HepG2 (cell line): ENCODE data around the gene SMYD5. TPM values are rescaled to one million over a fixed set of nuclear protein-coding genes. Genes with fewer than 3 reads are reported as not detected.

ENCODE experiments used
- ARNT ChIP-seq: fragments of 450-650 bp; IDR thresholded peaks from 2 replicates; pipeline ENCODE4 v1.6.1; 2017
- CHD4 ChIP-seq: fragments of 200-600 bp; sonication (generic); IDR thresholded peaks from 2 replicates; pipeline ENCODE4 v1.7.0; 2017; ENCODE audit warnings: mild to moderate bottlenecking, low read length, borderline replicate concordance
- ELF4 ChIP-seq: sonication (generic); formaldehyde crosslinking; IDR thresholded peaks from 2 replicates; pipeline ENCODE4 v1.5.0; 2020; ENCODE audit warnings: missing genetic modification reagents, mild to moderate bottlenecking, moderate library complexity, borderline replicate concordance
- JUN ChIP-seq: sonication (generic); formaldehyde crosslinking; IDR thresholded peaks from 2 replicates; pipeline ENCODE4 v1.4.0; 2020; ENCODE audit warnings: mild to moderate bottlenecking, missing genetic modification reagents
- JUNB ChIP-seq: sonication (generic); formaldehyde crosslinking; IDR thresholded peaks from 2 replicates; pipeline ENCODE4 v1.8.0; 2022; ENCODE audit warnings: missing genetic modification reagents, mild to moderate bottlenecking, borderline replicate concordance
- MAX ChIP-seq: IDR thresholded peaks from 2 replicates; pipeline ENCODE4 v1.6.1; 2012; ENCODE audit warnings: inconsistent platforms
- MED13 ChIP-seq: sonication (generic); formaldehyde crosslinking; IDR thresholded peaks from 2 replicates; pipeline ENCODE4 v1.5.0; 2020; ENCODE audit warnings: missing genetic modification reagents
- MYNN ChIP-seq: sonication (generic); formaldehyde crosslinking; IDR thresholded peaks from 2 replicates; pipeline ENCODE4 v1.4.0; 2020; ENCODE audit warnings: mild to moderate bottlenecking, low read depth, missing genetic modification reagents
- NCOA5 ChIP-seq: sonication (generic); formaldehyde crosslinking; IDR thresholded peaks from 2 replicates; pipeline ENCODE4 v1.4.0; 2020; ENCODE audit warnings: missing genetic modification reagents
- NR2F6 ChIP-seq, 2 experiments: IDR thresholded peaks; 2 replicates each; pipeline ENCODE4 v1.6.1; 2016; ENCODE audit warnings: antibody characterized with exemption in 1 of 2, mild to moderate bottlenecking in 1 of 2
- PAWR ChIP-seq: sonication (generic); formaldehyde crosslinking; IDR thresholded peaks from 2 replicates; pipeline ENCODE4 v1.4.0; 2020; ENCODE audit warnings: missing genetic modification reagents, mild to moderate bottlenecking, borderline replicate concordance
- PHF5A ChIP-seq: IDR thresholded peaks from one replicate; pipeline ENCODE4 v1.6.1; 2018; ENCODE audit warnings: low read depth, missing genetic modification reagents; ENCODE audit not compliant: unreplicated experiment
- PLRG1 ChIP-seq: fragments of 450-650 bp; conservative IDR thresholded peaks from 2 replicates; pipeline ENCODE4 v1.6.1; 2016
- PRPF4 ChIP-seq: fragments of 200-400 bp; formaldehyde crosslinking; IDR thresholded peaks from 2 replicates; pipeline ENCODE4 v1.6.1; 2016; ENCODE audit warnings: low read length, low read depth; ENCODE audit not compliant: poor library complexity, severe bottlenecking
- RNF2 ChIP-seq: fragments of 450-650 bp; conservative IDR thresholded peaks from 2 replicates; pipeline ENCODE4 v1.6.1; 2016; ENCODE audit warnings: low read depth
- SAP130 ChIP-seq: IDR thresholded peaks from 2 replicates; pipeline ENCODE4 v1.6.1; 2016; ENCODE audit warnings: low read depth
- SRSF1 ChIP-seq: fragments of 200-400 bp; formaldehyde crosslinking; optimal IDR thresholded peaks from 2 replicates; pipeline ENCODE3; 2017; ENCODE audit warnings: mild to moderate bottlenecking, low read depth, low read length, moderate library complexity
- THYN1 ChIP-seq: sonication (generic); formaldehyde crosslinking; IDR thresholded peaks from 2 replicates; pipeline ENCODE4 v1.8.1; 2023; ENCODE audit warnings: low read depth, mild to moderate bottlenecking, moderate library complexity, missing genetic modification reagents, borderline replicate concordance
- ZEB1 ChIP-seq: IDR thresholded peaks from 2 replicates; pipeline ENCODE4 v1.6.1; 2012; ENCODE audit warnings: mild to moderate bottlenecking, low read depth, inconsistent platforms; ENCODE audit not compliant: insufficient replicate concordance
- ZKSCAN5 ChIP-seq: sonication (generic); formaldehyde crosslinking; IDR thresholded peaks from 2 replicates; pipeline ENCODE4 v1.5.1; 2020; ENCODE audit warnings: mild to moderate bottlenecking, missing genetic modification reagents
- ZNF234 ChIP-seq: sonication (generic); formaldehyde crosslinking; conservative IDR thresholded peaks from 2 replicates; pipeline ENCODE4 v1.5.1; 2020; ENCODE audit warnings: mild to moderate bottlenecking, missing genetic modification reagents
- ZNF33B ChIP-seq: sonication (generic); formaldehyde crosslinking; IDR thresholded peaks from 2 replicates; pipeline ENCODE4 v1.5.1; 2020; ENCODE audit warnings: mild to moderate bottlenecking, missing genetic modification reagents
- ZNF350 ChIP-seq: sonication (generic); formaldehyde crosslinking; IDR thresholded peaks from 2 replicates; pipeline ENCODE4 v1.4.0; 2020; ENCODE audit warnings: mild to moderate bottlenecking, low read depth, missing genetic modification reagents, borderline replicate concordance
- ZNF563 ChIP-seq: sonication (generic); formaldehyde crosslinking; IDR thresholded peaks from 2 replicates; pipeline ENCODE4 v1.8.0; 2022; ENCODE audit warnings: mild to moderate bottlenecking, moderate library complexity, missing genetic modification reagents
- ZNF607 ChIP-seq: sonication (generic); formaldehyde crosslinking; IDR thresholded peaks from 2 replicates; pipeline ENCODE4 v1.5.1; 2020; ENCODE audit warnings: missing genetic modification reagents, mild to moderate bottlenecking, borderline replicate concordance
- ZXDC ChIP-seq: sonication (generic); formaldehyde crosslinking; IDR thresholded peaks from 2 replicates; pipeline ENCODE4 v1.5.0; 2020; ENCODE audit warnings: mild to moderate bottlenecking, missing genetic modification reagents
- polyA plus RNA-seq, 8 experiments: library from polyadenylated mRNA; depleted of rRNA in 3 of 8; stranded (reverse) in 7 of 8; unstranded in 1 of 8; fragments of >200 nt; fragmentation: Illumina TruSeq in 4 of 8; extraction: Trizol in 4 of 8; gene quantifications; 2 replicates each; pipeline versions ENCODE4 v1.2.1 to v1.2.3, GENCODE V29; 2011 to 2016; ENCODE audit warnings: low read depth in 4 of 8, missing spikeins in 1 of 8, mixed read lengths in 1 of 8; ENCODE audit not compliant: insufficient read depth in 1 of 8
- total RNA-seq, 5 experiments: library from RNA; depleted of rRNA; stranded (reverse); fragments of >200 nt; fragmentation: Illumina TruSeq; extraction: Trizol; gene quantifications; 2 replicates each; pipeline ENCODE4 v1.2.3, GENCODE V29; 2016; ENCODE audit warnings: low read depth in 1 of 5
- TF ChIP-seq, protein P1 (sequence below): sonication (generic); formaldehyde crosslinking; IDR thresholded peaks from 2 replicates; pipeline ENCODE4 v1.4.0; 2020; ENCODE audit warnings: missing genetic modification reagents

Gene SMYD5
- total and polyA plus RNA-seq, 2 of the 13 experiments (the other 11 are each of a cell fraction or from before 2014, with no cell fraction given), result 55.8 to 70.4 TPM

DNA sequence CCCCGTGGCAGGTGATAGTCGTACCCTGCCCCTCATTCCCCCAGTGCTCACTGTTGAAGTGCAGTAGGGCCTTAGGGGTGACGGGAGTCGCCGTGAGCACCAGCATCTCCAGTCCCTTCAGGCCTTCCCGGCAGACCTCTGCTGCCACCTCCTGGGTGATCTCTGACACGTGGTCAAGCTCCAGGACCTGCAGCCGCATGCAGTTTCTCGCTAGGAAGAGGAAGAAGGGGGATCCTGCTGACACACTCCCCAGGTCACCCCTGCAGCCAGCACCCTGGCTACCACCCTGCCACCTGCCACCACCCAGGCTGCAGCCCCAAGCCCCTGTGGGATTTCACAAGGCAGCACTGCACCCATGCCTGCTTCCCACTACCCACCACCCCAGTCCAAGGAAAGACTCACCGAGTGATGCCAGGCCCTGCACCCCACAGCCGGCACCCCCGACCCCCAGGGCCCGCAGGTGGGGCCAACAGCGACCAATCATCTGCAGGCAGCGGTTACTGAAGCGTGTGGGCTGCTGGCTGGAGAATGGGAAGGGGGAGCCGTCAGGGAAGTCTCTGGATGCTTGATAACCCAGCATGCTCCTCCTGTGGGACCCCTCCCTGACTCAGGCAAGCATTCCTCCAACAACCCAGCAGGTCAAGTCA lies 46.4 kb downstream of the SMYD5 start (continued):
- TF ChIP-seq ZXDC (no peak), MED13 (CRISPR knock-in tag) (no peak), RNF2 (no peak), ZNF350 (CRISPR knock-in tag) (0 out of 2 replicates have a peak, but pooled peaks have one; percentile 35), ZEB1 (no peak), MAX (peak; percentile 93), SRSF1 (peak; percentile 29), MYNN (CRISPR knock-in tag) (no peak), ZNF607 (CRISPR knock-in tag) (no peak), PHF5A (no peak), ZNF234 (CRISPR knock-in tag) (no peak), ZKSCAN5 (CRISPR knock-in tag) (no peak), ZNF33B (CRISPR knock-in tag) (no peak), NCOA5 (CRISPR knock-in tag) (no peak), JUN (CRISPR knock-in tag) (no peak), NR2F6 (IDR thresholded peaks at IDR 0.05) (no peak), NR2F6 (CRISPR knock-in tag; IDR thresholded peaks at IDR 0.05) (peak; percentile 7; the same call in 1 of the 2 replicates), THYN1 (no peak), JUNB (CRISPR knock-in tag) (no peak), PLRG1 (no peak), SAP130 (CRISPR knock-in tag) (peak; percentile 53; the same call in 1 of the 2 replicates), PRPF4 (no peak), CHD4 (no peak), PAWR (no peak), ZNF563 (CRISPR knock-in tag) (no peak), ELF4 (no peak), ARNT (no peak)
- TF ChIP-seq, protein P1, sequence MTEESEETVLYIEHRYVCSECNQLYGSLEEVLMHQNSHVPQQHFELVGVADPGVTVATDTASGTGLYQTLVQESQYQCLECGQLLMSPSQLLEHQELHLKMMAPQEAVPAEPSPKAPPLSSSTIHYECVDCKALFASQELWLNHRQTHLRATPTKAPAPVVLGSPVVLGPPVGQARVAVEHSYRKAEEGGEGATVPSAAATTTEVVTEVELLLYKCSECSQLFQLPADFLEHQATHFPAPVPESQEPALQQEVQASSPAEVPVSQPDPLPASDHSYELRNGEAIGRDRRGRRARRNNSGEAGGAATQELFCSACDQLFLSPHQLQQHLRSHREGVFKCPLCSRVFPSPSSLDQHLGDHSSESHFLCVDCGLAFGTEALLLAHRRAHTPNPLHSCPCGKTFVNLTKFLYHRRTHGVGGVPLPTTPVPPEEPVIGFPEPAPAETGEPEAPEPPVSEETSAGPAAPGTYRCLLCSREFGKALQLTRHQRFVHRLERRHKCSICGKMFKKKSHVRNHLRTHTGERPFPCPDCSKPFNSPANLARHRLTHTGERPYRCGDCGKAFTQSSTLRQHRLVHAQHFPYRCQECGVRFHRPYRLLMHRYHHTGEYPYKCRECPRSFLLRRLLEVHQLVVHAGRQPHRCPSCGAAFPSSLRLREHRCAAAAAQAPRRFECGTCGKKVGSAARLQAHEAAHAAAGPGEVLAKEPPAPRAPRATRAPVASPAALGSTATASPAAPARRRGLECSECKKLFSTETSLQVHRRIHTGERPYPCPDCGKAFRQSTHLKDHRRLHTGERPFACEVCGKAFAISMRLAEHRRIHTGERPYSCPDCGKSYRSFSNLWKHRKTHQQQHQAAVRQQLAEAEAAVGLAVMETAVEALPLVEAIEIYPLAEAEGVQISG (CRISPR knock-in tag), result peak; percentile 76
